Endothelial cell of umbilical vein (primary cell): Measurements from ENCODE around the gene PTPRD. TPM values are rescaled to one million over a fixed set of nuclear protein-coding genes. Genes with fewer than 3 reads are reported as not detected.

Experiments
- BruUV-seq: library from RNA; stranded (reverse); fragments of 400-500 nt; replicated peaks from 2 replicates; lab custom pipeline; 2021; lab: Mats Ljungman, UMichigan
- CTCF ChIA-PET: fragments of 300-600, 350-600 bp; sonication (Branson Sonifier 250); formaldehyde crosslinking; loops from one replicate; lab custom pipeline; 2021; ENCODE audit warnings: antibody characterized with exemption, inconsistent platforms; lab: Charles Lee
- POLR2A ChIA-PET: fragments of 300-600, 350-600 bp; sonication (Branson Sonifier 250); formaldehyde crosslinking; loops from one replicate; lab custom pipeline; 2021; ENCODE audit warnings: antibody characterized with exemption, inconsistent platforms; lab: Charles Lee
- DNase-seq: peaks from one replicate; pipeline ENCODE4 v3.0.0-alpha.2; 2011; ENCODE audit warnings: low read depth, low spot score
- FAIRE-seq: peaks from 2 replicates; lab custom pipeline; 2011; peaks lifted over from hg19 to GRCh38; lab: Jason Lieb, UNC
- H2AFZ ChIP-seq: 2 replicates; pipeline ENCODE4 v1.6.0; 2012; ENCODE audit warnings: low read depth, low read length, control low read depth, inconsistent platforms
- H3K27ac ChIP-seq: 2 replicates; pipeline ENCODE4 v1.5.1; 2011; ENCODE audit warnings: low read depth, mild to moderate bottlenecking, control low read depth, low read length, moderate library complexity; ENCODE audit not compliant: insufficient read depth
- H3K27me3 ChIP-seq, 2 experiments: 2 replicates each; pipeline versions ENCODE4 v1.6.0 to v1.6.1; 2011; ENCODE audit warnings: low read length in 2 of 2, mixed read lengths in 1 of 2; ENCODE audit not compliant: control insufficient read depth in 2 of 2, insufficient read depth in 2 of 2
- H3K36me3 ChIP-seq, 2 experiments: 2 replicates in 1 of 2; 3 replicates in 1 of 2; pipeline ENCODE4 v1.5.1; 2011; ENCODE audit warnings: low read length in 2 of 2, mild to moderate bottlenecking in 1 of 2, moderate library complexity in 1 of 2; ENCODE audit not compliant: control insufficient read depth in 2 of 2, insufficient read depth in 2 of 2; ENCODE audit errors: extremely low read depth in 1 of 2
- H3K4me1 ChIP-seq: 3 replicates; pipeline ENCODE4 v1.5.1; 2011; ENCODE audit warnings: mild to moderate bottlenecking, low read length; ENCODE audit not compliant: control insufficient read depth, insufficient read depth; ENCODE audit errors: extremely low read depth
- H3K4me2 ChIP-seq: 2 replicates; pipeline ENCODE4 v1.6.1; 2011; ENCODE audit warnings: low read length, control low read depth, mixed read lengths; ENCODE audit not compliant: insufficient read depth
- H3K4me3 ChIP-seq, 3 experiments: fragments of 200-600 bp in 1 of 3; sonication (generic), shearing (Covaris generic) in 1 of 3; replicated peaks in 1 of 3; 2 replicates each; pipeline ENCODE4 v1.5.1; 2011 to 2016; ENCODE audit warnings: control low read depth in 3 of 3, low read length in 3 of 3, mild to moderate bottlenecking in 2 of 3, inconsistent platforms in 1 of 3, low read depth in 1 of 3, moderate library complexity in 1 of 3; ENCODE audit not compliant: insufficient read depth in 1 of 3
- H3K79me2 ChIP-seq: 2 replicates; pipeline ENCODE4 v1.6.0; 2012; ENCODE audit warnings: low read length, inconsistent platforms; ENCODE audit not compliant: control insufficient read depth, insufficient read depth
- H3K9ac ChIP-seq: replicated peaks from 2 replicates; pipeline ENCODE3; 2011; ENCODE audit warnings: low read length, control low read depth; ENCODE audit not compliant: insufficient read depth; ENCODE audit errors: extremely low read depth
- H3K9me1 ChIP-seq: replicated peaks from 3 replicates; pipeline ENCODE4 v1.6.0; 2011; ENCODE audit warnings: mild to moderate bottlenecking, low read length; ENCODE audit not compliant: control insufficient read depth, insufficient read depth; ENCODE audit errors: extremely low read depth
- H3K9me3 ChIP-seq: replicated peaks from 2 replicates; pipeline ENCODE4 v1.5.1; 2012; ENCODE audit warnings: low read length, inconsistent platforms; ENCODE audit not compliant: control insufficient read depth, insufficient read depth
- H4K20me1 ChIP-seq: replicated peaks from 2 replicates; pipeline ENCODE3; 2011; ENCODE audit warnings: mild to moderate bottlenecking, low read length; ENCODE audit not compliant: control insufficient read depth, insufficient read depth; ENCODE audit errors: extremely low read depth
- CTCF ChIP-seq, 2 donors: IDR thresholded peaks; 1 replicate in 1 of 2; 2 replicates in 1 of 2; pipeline ENCODE4 v1.5.1; 2011; ENCODE audit warnings: low read length in 2 of 2, mild to moderate bottlenecking in 2 of 2, moderate library complexity in 2 of 2, control low read depth in 1 of 2, inconsistent platforms in 1 of 2, low read depth in 1 of 2; ENCODE audit not compliant: insufficient read depth in 1 of 2; ENCODE audit errors: extremely low read depth in 1 of 2
- EZH2 ChIP-seq: IDR thresholded peaks from 2 replicates; pipeline ENCODE4 v1.6.1; 2012; ENCODE audit warnings: borderline replicate concordance, low read depth, mild to moderate bottlenecking, moderate library complexity, low read length, inconsistent platforms; ENCODE audit not compliant: severe bottlenecking
- FOS ChIP-seq: IDR thresholded peaks from 2 replicates; pipeline ENCODE4 v1.6.1; 2011; ENCODE audit warnings: mild to moderate bottlenecking, low read length, moderate library complexity, borderline replicate concordance; ENCODE audit not compliant: insufficient read depth
- GATA2 ChIP-seq: IDR thresholded peaks from 2 replicates; pipeline ENCODE4 v1.7.0; 2011; ENCODE audit warnings: low read depth, mild to moderate bottlenecking, moderate library complexity, mixed read lengths, low read length; ENCODE audit not compliant: insufficient read length, insufficient read depth
- JUN ChIP-seq: IDR thresholded peaks from 2 replicates; pipeline ENCODE4 v1.6.1; 2011; ENCODE audit warnings: borderline replicate concordance, low read depth; ENCODE audit not compliant: insufficient read length, insufficient read depth
- MAX ChIP-seq: IDR thresholded peaks from 2 replicates; pipeline ENCODE4 v1.6.1; 2011; ENCODE audit not compliant: insufficient read depth, insufficient read length
- MYC ChIP-seq: IDR thresholded peaks from one replicate; pipeline ENCODE4 v1.6.1; 2011; ENCODE audit warnings: mild to moderate bottlenecking, low read depth, low read length
- POLR2A ChIP-seq: IDR thresholded peaks from 2 replicates; pipeline ENCODE4 v1.6.1; 2012; ENCODE audit warnings: low read depth, mild to moderate bottlenecking, control low read depth, low read length
- POLR2AphosphoS5 ChIP-seq: IDR thresholded peaks from 2 replicates; pipeline ENCODE4 v1.6.1; 2012; ENCODE audit warnings: low read depth, mild to moderate bottlenecking, control low read depth, low read length, moderate library complexity; ENCODE audit not compliant: insufficient read depth
- dilution Hi-C: fragments of 300-500 bp; cut with MboI; formaldehyde crosslinking; loops from one replicate; pipeline ENCODE4 v1.15.0; 2019; ENCODE audit warnings: low sequenced_read_pairs; ENCODE audit not compliant: extremely low pct_ligation_motif_present
- intact Hi-C: fragments of 100-400 bp; cut with micrococcal nuclease; formaldehyde crosslinking; loops from one replicate; pipeline ENCODE4 v1.10.0; 2022
- polyA plus RNA-seq, 4 experiments: library from polyadenylated mRNA; depleted of rRNA in 3 of 4; stranded (reverse) in 3 of 4; unstranded in 1 of 4; fragments of >200 nt; gene quantifications; 2 replicates each; pipeline versions ENCODE4 v1.2.1 to v1.2.3, GENCODE V29; 2011 to 2012; ENCODE audit warnings: missing spikeins in 1 of 4
- total RNA-seq: library from RNA; stranded (reverse); gene quantifications from 2 replicates; pipeline ENCODE4 v1.2.3, GENCODE V29; 2021

Gene PTPRD
- total and polyA plus RNA-seq, 2 donors (not counting 3 experiments of a cell fraction or from before 2014, with no cell fraction given), result 5.5 to 5.7 TPM

DNA sequence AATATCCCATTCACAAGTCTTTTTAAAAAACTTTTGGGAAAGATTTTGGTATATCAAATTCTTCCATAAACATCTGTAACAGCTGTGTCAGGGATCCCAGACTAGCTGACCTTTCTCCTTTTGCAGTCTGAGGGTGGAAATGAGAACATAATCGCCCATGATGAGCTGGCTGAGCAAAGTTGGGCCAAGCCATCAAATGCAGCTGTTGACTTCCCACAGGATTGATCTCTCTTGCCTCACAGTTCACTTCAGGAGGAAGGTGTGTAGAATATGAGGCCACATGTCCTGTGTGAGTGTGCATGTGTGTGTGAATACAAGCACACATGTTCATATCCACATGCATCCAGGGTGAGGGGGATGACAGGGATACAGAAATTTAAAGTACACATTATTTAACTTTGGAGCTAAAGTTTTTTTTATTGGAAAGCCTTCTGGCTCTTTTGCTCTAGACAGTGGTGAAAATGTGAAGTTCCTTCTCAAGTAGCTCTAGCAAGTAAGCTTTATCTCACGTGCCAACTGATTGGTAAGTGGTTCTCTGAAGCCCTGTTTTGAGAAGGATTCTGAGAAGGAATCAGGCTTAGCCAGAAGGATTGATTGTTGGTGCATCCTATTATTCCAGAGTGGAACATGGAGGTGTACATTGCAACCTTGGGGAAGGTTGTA is 2344.5 kb downstream of the PTPRD start:
- POLR2A ChIA-PET, result no interaction called here

DNA sequence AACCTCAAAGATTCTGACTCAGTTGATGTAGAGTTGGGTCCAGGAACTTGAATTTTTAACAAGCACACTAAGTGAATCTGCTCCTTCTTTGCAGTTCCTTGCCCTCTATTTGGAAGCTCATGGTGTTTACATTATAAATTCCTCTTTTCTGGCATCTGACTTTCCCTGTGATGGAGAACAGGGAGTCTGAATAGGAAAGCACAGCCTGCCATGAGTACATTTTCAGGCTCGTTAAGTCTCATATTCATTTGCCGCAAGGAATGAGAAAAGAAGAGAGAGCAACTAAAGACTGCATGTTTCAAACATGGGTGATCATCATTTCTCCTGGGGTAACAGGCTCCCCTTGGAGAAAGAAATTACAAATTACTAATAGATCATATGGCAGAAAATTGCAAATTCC is 2345.2 kb downstream of the PTPRD start:
- intact Hi-C loops (no loop called here), dilution Hi-C loops (no loop called here)
- FAIRE-seq (no peak), DNase-seq (no peak)
- no peak for TF ChIP-seq CTCF (IDR thresholded peaks at IDR 0.05; ENCODE audit: extremely low read depth in 1 of 2, insufficient read depth in 1 of 2, low read depth in 1 of 2, low read length in 2 of 2)
- no peak for TF ChIP-seq MYC
- TF ChIP-seq POLR2AphosphoS5, result no peak
- no peak for TF ChIP-seq POLR2A
- no peak for TF ChIP-seq FOS
- no peak for TF ChIP-seq GATA2
- no peak for TF ChIP-seq MAX
- TF ChIP-seq EZH2, result no peak
- TF ChIP-seq JUN, result no peak
- H3K9ac ChIP-seq, result no peak overlapping the region
- no peaks in the 10 kb centered on the region for H3K9me3 ChIP-seq
- H4K20me1 ChIP-seq, result no peaks in the 10 kb centered on the region
- no peaks in the 10 kb centered on the region for H3K27me3 ChIP-seq
- H3K79me2 ChIP-seq, result no peaks in the 10 kb centered on the region
- no peak overlapping the region for H2AFZ ChIP-seq
- no peak overlapping the region for H3K4me2 ChIP-seq
- no peaks in the 10 kb centered on the region for H3K4me1 ChIP-seq
- H3K27ac ChIP-seq, result no peak overlapping the region
- H3K4me3 ChIP-seq, result no peak overlapping the region
- H3K36me3 ChIP-seq, result no peaks in the 10 kb centered on the region
- H3K9me1 ChIP-seq, result no peaks in the 10 kb centered on the region
- ChIA-PET POLR2A (no interaction called here), CTCF (no interaction called here)
- no TSS peak for BruUV-seq

More for the DNA sequence above, 2344.5 kb downstream of the PTPRD start:
- H4K20me1 ChIP-seq, result no peaks in the 10 kb centered on the region
- H3K4me3 ChIP-seq, result no peak overlapping the region
- H3K9me1 ChIP-seq, result no peaks in the 10 kb centered on the region
- no peaks in the 10 kb centered on the region for H3K9me3 ChIP-seq
- H3K27me3 ChIP-seq, result no peaks in the 10 kb centered on the region
- DNase-seq, result no peak
- H2AFZ ChIP-seq, result no peak overlapping the region
- H3K79me2 ChIP-seq, result no peaks in the 10 kb centered on the region
- CTCF ChIA-PET, result no interaction called here
- no TSS peak for BruUV-seq
- H3K36me3 ChIP-seq, result no peaks in the 10 kb centered on the region
- H3K4me2 ChIP-seq, result no peak overlapping the region
- dilution Hi-C loops, result no loop called here
- no peak overlapping the region for H3K9ac ChIP-seq
- no peak for TF ChIP-seq FOS
- no peak overlapping the region for H3K27ac ChIP-seq
- intact Hi-C loops, result no loop called here
- no peaks in the 10 kb centered on the region for H3K4me1 ChIP-seq
- FAIRE-seq, result no peak
